ENCODE results near the gene TRAPPC2L.
"Not testable (repeated sequence)": the region's sequence is repeated elsewhere in the genome, so short reads cannot be mapped to it uniquely, and the experiment has no call there.

TRAPPC2L gene

GRCh38 chr16:88878967-88879787 is 22.2 kb downstream of the TRAPPC2L start:
- no peak for DNase-seq

GRCh38 chr16:88879788-88880055 is 22.8 kb downstream of the TRAPPC2L start:
- no peak for DNase-seq

- DNase-seq: no peak
Measured at GRCh38 chr16:88880226-88881006, 23.5 kb downstream of the TRAPPC2L start.

GRCh38 chr16:88881007-88881615 is 24.2 kb downstream of the TRAPPC2L start:
- DNase-seq: no peak

- DNase-seq: no peak
Measured at GRCh38 chr16:88881675-88882357, 24.9 kb downstream of the TRAPPC2L start.

- no peak for DNase-seq
Measured at GRCh38 chr16:88882358-88883030, 25.6 kb downstream of the TRAPPC2L start.

- DNase-seq: no peak
Measured at GRCh38 chr16:88883117-88883895, 26.4 kb downstream of the TRAPPC2L start.

- no peak for DNase-seq
Measured at GRCh38 chr16:88883946-88884345, 27.0 kb downstream of the TRAPPC2L start.

- DNase-seq: no peak
Measured at GRCh38 chr16:88884569-88885271, 27.8 kb downstream of the TRAPPC2L start.

- DNase-seq: no peak
Measured at GRCh38 chr16:88885693-88886280, 28.9 kb downstream of the TRAPPC2L start.

GRCh38 chr16:88886420-88886844 is 29.5 kb downstream of the TRAPPC2L start:
- no peak for DNase-seq

- no peak for DNase-seq
Measured at GRCh38 chr16:88886845-88887521, 30.1 kb downstream of the TRAPPC2L start.

- no peak for DNase-seq
Measured at GRCh38 chr16:88888057-88888456, 31.1 kb downstream of the TRAPPC2L start.

- DNase-seq: no peak
Measured at GRCh38 chr16:88888461-88889387, 31.8 kb downstream of the TRAPPC2L start.

- DNase-seq: not testable (repeated sequence)
Measured at GRCh38 chr16:88889702-88890352, 32.9 kb downstream of the TRAPPC2L start.

- DNase-seq: no peak
Measured at GRCh38 chr16:88891083-88891482, 34.2 kb downstream of the TRAPPC2L start.

- no peak for DNase-seq
Measured at GRCh38 chr16:88892065-88892464, 35.1 kb downstream of the TRAPPC2L start.

Measured in suppressor macrophage treated with lipopolysaccharide for 4 hours (primary cell).